HG03442 (cell line): ENCODE data around the gene NSG1.

Experiments used
- ATAC-seq: cut with Tn5 transposase; IDR thresholded peaks from one replicate; pipeline ENCODE4 v1.9.1; 2021; ENCODE audit warnings: mild to moderate bottlenecking, moderate library complexity; ENCODE audit not compliant: unreplicated experiment

The NSG1 gene

DNA sequence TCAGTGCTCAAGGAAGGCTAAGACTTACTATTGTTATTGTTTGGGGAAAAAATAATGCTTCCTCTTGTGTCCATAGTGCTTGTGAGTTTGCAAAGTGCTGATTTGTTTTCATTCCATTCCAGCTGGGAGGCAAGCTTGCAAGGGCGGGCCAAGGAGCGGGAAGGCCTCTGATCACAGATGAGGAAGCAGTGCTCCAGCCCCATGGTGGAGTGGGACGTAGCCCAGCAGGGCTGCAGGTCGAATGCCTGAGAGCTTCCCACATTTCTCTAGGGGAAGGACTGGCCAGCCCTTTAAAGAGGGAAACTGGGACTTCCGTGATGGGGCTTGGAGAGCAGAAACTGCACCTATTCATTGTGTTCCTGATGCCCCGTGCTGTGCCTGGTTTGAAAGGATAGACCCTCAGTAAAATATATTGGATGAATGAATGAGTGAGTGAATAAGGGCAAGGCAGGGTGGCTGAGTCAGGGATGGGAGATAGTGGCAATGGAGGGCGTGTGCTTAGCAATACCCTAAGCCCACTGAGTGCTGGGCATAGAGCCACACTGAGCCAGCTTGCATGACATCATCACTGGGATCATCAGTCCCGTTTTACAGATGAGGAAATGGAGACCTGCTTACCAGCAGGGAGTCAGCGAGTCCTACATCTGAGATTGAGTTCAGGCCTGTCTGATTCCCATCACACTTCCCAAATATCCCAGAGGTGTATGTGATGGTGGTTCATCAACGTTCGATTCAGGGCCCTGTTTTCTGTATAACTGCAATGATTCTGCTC, 17.9 kb upstream of the NSG1 start:
- no peak for ATAC-seq

DNA sequence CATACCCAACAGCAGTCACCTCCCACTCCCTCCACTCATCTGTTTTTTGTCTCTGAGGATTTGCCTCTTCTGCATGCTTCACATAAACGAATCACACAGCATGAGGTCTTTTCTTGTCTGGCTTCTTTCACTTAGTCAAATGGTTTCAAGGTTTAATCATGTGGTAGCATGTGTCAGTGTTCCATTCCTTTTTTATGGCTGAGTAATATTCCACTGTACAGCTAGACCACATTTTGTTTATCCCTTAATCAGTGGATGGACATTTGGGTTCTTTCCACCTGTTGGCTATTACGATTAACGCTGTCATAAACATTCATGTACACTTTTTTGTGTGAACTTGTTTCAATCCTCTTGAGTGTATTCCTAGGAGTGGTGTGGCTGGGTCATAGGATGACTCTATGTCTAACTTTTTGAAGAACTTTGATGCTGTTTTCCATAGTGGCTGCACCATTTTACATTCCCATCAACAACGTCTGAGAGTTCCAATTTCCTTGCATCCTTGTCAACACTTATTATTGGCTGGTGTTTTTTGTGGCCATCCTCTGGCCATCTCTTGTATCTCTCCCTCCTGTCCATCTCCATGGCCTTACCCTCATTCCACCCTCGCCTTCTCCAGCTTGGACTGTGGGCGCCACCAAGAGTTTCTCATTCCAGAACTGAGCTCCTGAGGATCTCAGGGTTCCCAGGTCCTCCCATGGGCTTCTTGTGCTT, 12.4 kb upstream of the NSG1 start:
- no peak for ATAC-seq

DNA sequence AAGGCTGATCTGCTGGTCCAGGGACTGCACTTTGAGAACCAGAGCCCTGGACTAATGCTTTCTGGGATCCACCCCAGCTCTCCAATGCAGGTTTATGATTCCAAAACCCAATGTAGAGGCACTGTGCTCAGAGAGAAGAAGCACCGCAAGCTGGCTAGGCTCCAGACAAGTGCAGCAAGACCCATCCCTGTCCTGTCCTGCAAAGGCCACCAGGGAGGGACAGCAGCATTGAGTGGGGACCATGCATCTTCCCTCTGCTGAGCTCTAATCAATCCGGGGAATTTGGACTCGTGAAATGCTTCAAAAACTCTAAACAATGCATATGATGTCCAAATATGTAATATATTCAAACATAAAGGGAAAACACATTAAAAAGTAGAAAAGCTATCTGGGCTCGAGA, 10.8 kb upstream of the NSG1 start:
- ATAC-seq = no peak

DNA sequence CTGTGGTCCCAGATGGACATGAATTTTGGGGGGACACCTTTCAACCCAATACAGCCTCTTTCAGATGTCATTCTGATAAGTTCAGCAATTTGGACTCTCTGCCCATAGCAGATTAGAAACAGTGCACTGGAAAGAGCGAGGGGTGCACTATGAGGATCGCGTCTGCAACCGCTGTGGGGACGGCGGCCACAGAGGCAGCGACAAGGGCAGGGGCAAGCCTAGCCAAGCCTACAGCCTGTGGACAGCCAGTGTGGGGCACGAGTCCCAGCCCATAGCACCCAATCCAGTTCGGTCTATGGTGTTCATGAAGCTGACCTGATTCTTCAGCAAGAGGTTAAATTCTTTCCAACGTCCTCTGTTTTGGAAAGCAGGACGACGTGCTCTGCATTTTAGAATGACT, 9.7 kb upstream of the NSG1 start:
- ATAC-seq = no peak

DNA sequence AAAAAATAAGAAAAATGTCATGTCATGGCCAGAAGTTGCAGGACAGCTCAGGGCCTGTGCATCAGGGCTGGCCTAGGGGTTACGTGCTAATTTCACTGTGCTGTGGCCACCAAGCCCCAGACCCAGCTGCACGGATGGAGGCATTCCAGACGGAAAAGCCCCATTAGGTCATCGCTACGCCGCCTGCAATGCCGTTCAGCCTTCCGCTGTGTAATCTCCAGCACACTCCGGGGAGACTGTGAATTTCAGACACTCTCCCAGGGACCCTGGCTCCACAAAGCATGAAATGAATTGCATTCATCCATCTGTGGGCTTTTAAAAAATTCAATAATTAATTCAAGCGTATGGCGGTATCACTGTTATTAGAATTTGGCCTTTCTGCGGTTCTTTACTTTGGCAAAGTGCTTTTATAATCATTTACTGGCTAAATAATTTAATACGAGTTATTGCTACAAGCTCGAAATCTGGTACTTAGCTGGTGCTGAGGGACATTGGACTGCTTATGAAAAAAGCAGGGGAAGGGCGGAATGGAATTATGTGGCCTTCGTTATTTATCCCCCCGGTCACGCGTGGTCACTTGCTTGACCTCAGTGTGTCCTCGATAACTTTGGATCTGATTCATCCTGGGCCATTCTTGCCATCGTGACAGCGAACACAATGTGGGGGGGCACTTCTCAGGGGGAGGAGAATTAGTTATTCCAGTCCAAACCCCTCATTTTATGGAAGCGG, 9.0 kb upstream of the NSG1 start:
- no peak for ATAC-seq

DNA sequence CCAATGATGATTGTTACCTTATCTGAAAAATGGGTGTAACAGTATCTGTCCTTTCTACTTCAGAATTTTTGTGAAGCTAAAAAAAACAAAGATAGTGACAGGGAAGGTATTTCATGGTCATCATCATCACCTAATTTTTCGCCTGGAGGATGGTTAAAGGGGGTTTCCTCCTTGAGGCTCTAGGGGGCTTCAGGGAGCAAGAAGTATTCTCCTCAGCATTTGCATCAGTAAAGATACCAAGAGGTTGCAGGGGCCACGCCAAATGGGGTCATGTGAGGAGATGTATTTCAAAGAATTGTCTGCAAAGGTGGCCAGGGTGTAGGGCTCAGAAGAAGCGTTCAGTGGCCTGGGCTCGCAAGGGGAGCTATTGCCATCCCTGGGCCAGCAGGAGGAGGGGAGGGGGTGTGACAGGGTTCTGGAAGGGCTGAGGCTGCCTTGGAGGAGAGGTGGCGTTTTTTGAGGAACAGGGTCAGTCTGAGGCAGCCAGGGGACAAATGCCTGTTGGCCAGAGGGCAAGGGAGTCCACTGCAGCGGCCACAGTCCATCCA, 7.3 kb upstream of the NSG1 start:
- no peak for ATAC-seq

DNA sequence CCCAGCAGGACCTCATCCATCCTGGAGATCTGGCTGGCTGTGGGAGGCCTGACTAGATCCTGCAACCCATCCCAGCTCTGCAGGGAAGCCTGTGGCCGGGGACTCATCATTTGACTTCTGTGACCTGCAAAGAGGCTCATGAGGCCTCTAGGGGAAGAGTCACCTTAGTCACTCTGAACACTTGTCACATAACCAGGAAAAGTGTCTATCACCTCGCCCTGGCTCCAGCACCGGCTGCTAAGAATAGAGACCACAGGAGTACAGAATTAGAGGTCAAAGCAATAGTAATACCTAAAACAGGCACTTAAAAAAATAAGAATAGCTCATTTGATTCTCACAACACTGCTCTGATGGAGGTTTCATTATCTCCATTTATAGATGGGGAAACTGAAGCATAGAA, 3.8 kb upstream of the NSG1 start:
- no peak for ATAC-seq

DNA sequence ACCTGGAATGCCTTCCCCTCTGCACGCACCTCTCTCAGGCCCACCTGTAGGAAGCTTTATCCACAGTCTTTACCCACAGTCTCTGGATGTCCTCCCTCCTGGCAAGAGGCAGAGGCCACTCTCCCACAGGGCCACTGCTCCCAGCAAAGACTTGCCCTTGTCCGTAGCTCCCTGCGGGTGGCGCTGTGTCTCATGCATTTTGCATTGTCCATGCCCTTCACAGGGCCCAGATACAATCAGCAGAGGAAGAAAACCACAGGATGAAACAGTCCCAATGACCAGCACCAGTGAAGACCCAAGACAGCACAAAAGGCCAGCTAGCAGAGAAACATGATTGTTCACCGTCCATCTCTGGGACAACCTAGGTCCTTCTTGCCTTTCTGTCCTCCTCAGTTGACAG, 2.1 kb upstream of the NSG1 start:
- ATAC-seq = no peak

DNA sequence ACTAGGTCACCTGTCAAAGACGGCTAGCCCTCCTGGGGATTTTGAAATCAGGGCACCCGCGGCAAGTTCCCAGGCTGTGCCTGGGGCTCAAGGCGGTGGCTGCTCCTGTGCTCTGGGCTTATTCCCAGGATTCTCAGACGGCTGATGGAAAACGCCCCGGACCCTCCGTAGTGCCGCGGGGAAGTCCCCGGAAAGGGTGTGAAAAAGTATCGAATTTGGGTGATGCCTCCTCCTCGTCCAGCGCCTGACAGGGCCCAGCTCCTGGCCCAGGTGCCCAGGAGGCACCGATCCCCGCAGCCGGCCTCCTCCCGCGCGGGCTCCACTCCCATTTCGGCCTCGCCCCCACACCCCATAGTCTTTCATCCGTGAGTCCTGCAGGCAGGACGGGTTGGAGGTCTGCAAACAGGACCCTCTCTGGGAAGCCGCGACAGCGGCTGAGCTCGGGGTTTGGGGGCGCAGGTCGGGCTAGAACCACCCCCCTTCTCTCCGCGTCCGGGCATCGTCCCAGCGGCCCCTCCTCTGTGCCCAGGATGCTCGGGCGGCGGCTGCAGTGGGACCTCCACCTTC, 1.1 kb upstream of the NSG1 start:
- no peak for ATAC-seq

DNA sequence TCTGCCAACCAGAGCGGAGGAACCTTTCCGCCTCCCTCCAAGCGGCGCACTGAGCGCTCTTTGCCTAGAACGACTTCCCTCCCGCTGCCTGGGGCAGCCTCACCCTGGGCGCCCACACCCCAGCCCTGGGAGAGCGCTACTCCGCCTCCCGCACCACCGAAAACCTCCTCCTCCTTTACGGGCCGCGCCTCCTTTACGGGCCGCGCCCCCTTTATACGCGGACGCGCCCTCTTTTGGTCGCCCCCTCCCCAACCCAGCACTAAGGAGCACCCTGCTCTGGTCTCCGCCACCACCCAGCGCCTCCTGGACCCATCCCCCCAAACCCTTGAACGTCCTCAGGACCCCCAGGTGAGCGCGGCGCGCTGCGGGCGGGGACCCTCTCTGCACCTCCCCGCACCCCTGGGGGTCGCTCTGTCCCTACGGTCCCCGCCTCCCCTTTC, 586 bp upstream of the NSG1 start:
- ATAC-seq = no peak

DNA sequence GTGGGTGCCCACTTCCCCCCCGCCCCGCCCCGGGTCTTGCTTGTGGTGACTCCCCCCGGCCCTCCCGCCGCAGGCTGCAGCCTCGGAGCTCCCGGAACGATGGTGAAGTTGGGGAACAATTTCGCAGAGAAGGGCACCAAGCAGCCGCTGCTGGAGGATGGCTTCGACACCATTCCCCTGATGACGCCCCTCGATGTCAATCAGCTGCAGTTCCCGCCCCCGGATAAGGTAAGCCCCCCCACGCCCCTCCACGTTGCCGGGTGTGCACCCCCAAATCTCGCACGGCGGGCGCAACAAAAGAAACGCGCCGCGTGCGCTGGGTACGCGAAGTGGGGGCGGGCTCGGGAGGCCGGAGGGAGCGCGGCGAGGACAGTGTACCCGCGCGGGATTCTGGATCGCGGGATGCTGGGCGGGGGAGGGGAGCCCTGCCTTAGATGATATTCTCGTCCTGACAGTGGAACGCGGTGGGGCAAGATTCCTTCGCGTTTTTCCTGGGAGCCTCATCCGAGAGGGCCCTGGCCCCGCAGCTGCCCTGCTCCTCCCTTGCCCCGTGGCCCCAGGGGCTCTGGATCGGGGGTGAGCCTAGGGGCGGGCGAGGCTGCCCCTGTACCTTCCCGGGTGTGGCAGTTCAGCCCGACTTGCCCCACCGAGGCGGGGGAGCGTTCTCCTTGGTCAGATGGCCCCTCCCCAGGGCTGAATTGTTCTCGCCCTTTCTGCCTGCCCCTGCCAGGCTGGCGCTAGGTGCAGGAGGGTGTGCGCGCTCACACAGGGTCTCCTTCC, 819 bp downstream of the NSG1 start:
- ATAC-seq = no peak

DNA sequence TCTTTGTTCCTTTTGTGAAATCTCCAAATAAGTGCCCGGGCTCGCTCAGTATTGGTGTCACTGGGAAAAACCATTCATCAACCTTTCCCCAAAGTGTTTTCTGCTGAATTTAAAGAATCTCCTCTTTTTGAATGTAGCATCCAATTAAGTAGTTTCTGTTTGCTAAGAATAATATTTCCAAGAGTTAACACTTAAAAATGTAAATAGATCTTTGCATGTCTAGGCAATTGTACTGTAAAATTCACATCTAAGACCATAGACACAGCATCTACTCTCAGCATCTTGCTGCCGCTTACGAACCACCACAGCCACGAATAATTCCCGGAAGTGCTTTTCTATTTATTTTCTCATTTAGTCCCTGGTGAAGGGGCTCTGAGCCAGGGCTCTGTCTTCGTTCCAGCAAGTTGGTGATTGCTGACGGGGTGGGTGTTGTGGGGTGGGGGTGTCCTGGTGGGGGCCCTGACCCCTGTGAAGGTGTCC, 1.4 kb downstream of the NSG1 start:
- no peak for ATAC-seq

DNA sequence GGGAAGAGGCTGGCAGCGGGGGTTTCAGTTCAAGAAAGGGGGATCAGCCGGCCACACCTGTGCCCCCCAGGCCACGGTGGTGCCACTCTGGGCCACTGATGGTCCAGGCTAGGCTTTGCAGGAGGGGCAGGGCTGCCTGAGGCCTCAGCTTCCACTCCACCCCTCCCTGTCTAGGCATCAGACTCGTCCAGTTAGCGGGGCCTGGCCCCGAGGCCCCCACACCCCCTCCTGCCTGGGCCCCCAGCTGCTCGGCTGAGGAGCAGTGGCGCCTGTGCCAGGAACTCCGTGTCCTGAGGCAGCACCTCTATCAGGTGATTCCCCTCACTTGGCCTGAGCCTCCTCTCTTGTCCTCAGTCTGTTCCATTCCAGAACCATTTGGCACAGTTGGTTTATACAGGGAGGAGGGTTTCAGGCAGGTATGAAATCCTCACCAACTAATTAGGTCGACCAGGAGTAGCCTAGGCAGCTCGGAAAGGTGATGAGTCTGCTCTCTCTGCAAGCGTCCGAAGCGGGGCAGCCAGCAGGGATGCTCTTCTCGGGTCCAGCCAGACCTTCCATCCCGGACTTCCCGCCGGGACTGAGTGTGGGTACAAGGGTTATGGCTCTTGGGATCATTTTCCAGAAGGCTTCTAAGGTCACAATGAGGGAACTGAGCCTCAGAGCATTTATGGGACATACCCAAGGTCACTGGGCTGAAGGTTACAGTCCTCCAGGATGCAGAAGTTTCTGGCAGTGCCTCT, 2.1 kb downstream of the NSG1 start:
- no peak for ATAC-seq

DNA sequence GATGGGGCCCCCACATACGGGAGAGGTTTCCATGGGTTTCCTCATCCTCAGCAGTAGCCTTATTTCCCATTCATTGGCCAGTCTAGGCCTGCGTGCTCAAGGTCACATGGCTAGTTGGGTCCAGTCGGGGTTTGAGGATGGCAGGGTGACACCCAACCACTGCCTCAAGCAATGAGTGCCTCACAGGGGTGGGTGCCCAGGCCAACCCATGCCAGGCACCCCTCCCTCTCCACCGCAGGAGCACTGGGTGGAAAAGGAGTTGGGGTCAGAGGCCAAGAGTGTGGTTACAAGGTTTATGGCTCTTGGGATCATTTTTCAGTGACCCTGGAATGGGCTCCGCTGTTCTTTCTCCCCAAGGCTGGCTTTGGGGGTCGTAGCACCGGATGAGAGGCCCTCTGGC, 3.1 kb downstream of the NSG1 start:
- no peak for ATAC-seq

DNA sequence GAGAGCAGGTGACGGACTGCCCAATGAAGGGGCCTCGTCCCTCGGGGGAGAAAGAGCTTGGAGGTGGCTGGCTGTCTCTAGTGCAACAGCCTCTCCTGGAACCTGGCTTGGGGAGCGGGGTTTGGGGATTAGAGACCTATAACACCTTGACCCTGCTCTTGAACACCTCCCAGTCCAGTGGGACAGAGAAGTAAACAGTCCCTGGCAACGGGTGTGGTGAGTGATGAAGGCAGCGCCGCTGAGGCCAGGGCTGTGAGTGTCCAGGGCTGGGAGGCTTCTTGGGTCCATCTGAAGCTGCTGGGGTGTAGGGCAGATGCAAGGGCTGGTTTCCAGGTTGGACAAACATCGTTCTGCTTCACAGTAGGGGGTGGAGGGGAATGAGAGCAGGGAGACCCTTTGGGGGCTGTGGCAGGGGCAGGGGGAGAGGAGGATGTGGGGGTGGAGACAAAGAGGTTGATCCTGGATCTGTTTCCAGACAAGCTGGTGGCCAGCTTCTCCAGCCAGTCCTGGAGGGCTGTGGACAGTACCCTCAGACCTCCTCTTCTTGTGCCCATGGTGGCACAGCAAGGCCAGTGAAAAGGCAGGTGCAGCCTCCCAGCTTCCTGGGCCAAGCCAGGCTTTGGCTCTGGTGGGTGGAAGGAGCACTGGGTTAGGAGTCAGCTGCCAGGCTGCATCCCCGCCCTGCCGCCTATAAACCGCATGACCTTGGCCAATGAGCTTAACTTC, 3.8 kb downstream of the NSG1 start:
- ATAC-seq = no peak

DNA sequence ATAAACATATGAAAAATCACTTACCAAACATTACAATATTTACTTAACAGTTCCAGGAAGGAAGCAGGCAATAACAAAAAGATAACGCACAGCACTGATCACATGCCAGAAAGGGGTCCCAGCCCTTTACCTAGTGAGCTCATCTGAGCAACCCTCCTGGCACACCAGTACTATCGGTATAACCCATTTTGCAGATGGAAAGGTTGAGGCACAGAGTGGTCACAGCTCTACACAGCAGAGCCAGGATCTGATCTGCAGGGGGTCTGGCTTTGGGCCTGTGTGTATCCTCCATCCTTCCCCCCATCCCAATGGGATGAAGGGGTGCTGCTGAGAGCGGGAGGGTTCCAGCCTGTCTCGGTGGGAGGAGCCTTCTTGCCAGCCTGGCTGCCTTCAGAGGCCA, 5.0 kb downstream of the NSG1 start:
- no peak for ATAC-seq

DNA sequence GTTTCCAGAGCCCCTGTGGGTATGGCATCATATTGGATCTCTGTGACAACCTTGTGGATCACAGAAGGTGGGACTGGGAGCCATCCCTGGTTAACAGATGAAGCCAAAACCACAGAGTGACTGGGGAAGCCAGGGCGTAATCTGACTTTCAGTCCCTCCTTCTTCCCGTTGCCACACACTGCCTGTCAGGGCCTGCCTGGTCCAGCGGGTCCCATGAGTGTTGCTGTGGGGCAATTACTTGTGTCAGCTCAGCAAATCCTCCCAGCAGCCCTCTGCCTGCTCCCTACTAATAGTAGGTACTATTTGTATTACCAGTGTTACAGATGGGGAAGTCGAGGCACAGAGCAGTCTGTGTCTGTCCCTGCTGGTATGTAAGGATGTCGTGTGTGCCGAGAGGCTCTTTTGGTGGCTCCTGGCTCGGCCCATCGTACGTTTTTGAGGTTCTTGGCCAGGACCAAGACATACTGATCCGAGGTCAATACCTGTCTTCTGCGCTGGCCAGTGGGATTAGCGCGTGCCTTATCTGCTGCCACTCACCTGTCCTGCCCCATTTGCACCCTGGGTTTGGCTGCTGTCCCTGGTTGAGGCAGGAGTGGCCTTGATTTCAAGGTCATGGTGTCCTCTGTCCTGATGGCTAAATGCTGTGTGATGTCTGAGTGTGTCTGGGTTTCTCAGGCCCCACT, 5.7 kb downstream of the NSG1 start:
- no peak for ATAC-seq

DNA sequence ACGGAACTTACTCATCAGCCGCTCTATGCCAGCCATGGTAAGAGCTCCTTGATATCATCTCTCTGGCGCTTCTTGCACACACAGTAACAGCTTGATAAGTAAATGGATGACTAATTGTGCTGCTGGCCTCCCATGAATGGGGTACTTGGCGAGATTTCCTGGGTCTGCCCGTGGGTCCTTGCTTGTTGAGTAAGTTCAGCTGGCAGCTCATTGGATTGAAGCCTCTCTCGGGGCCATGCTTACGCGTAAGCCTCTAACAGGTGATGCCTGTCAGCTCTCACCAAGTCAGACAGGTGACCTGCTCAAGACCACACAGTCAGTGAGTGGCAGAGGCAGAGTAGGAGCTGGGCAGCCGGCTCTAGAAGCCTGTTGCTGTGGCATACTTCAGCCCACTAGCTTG, 7.7 kb downstream of the NSG1 start:
- ATAC-seq = no peak

DNA sequence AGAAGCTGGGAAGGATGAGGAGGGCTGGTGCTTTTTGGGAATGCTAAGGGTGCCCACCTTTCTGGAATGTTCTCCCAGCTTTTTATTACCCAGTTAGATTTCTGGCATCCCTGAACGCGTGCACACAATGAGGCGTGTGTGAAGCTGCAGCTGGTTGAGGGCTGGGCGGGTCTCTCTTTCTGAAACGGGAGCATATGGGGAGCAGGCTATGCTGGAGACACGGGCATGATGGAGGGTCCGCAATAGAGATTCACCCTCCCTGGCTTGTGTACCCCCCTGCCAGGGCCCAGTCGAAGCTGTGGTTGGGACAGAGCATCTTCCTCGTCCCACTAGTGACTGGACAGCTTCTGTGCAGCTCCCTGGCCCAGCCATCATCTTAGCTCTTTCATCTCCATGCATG, 8.5 kb downstream of the NSG1 start:
- no peak for ATAC-seq
